Panc1 (cell line): ENCODE measurements around the gene HACD1.

Experiments used
- POLR2AphosphoS5 ChIP-seq: IDR thresholded peaks from 2 replicates; pipeline ENCODE4 v1.6.1; 2012; ENCODE audit warnings: mild to moderate bottlenecking, low read depth, low read length, moderate library complexity
- SIN3A ChIP-seq: IDR thresholded peaks from 2 replicates; pipeline ENCODE4 v1.6.1; 2012; ENCODE audit warnings: low read depth, mild to moderate bottlenecking, low read length, moderate library complexity, borderline replicate concordance; ENCODE audit not compliant: insufficient read depth
- TCF7L2 ChIP-seq: IDR thresholded peaks from 2 replicates; pipeline ENCODE4 v1.6.1; 2011; ENCODE audit warnings: mild to moderate bottlenecking, low read depth, low read length, inconsistent platforms
- TF ChIP-seq, protein P1 (sequence below): fragments of 450-650 bp; IDR thresholded peaks from 2 replicates; pipeline ENCODE4 v1.5.1; 2017; ENCODE audit warnings: mild to moderate bottlenecking
- TF ChIP-seq, protein P2 (sequence below), 2 experiments: IDR thresholded peaks; 2 replicates each; pipeline ENCODE4 v1.6.1; 2011 to 2012; ENCODE audit warnings: low read depth in 2 of 2, control low read depth in 1 of 2, low read length in 1 of 2, mild to moderate bottlenecking in 1 of 2, moderate library complexity in 1 of 2; ENCODE audit not compliant: insufficient read depth in 1 of 2

- TF ChIP-seq TCF7L2 (no peak), POLR2AphosphoS5 (no peak), SIN3A (no peak)
- TF ChIP-seq, protein P1, sequence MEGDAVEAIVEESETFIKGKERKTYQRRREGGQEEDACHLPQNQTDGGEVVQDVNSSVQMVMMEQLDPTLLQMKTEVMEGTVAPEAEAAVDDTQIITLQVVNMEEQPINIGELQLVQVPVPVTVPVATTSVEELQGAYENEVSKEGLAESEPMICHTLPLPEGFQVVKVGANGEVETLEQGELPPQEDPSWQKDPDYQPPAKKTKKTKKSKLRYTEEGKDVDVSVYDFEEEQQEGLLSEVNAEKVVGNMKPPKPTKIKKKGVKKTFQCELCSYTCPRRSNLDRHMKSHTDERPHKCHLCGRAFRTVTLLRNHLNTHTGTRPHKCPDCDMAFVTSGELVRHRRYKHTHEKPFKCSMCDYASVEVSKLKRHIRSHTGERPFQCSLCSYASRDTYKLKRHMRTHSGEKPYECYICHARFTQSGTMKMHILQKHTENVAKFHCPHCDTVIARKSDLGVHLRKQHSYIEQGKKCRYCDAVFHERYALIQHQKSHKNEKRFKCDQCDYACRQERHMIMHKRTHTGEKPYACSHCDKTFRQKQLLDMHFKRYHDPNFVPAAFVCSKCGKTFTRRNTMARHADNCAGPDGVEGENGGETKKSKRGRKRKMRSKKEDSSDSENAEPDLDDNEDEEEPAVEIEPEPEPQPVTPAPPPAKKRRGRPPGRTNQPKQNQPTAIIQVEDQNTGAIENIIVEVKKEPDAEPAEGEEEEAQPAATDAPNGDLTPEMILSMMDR = no peak
- TF ChIP-seq, protein P2, sequence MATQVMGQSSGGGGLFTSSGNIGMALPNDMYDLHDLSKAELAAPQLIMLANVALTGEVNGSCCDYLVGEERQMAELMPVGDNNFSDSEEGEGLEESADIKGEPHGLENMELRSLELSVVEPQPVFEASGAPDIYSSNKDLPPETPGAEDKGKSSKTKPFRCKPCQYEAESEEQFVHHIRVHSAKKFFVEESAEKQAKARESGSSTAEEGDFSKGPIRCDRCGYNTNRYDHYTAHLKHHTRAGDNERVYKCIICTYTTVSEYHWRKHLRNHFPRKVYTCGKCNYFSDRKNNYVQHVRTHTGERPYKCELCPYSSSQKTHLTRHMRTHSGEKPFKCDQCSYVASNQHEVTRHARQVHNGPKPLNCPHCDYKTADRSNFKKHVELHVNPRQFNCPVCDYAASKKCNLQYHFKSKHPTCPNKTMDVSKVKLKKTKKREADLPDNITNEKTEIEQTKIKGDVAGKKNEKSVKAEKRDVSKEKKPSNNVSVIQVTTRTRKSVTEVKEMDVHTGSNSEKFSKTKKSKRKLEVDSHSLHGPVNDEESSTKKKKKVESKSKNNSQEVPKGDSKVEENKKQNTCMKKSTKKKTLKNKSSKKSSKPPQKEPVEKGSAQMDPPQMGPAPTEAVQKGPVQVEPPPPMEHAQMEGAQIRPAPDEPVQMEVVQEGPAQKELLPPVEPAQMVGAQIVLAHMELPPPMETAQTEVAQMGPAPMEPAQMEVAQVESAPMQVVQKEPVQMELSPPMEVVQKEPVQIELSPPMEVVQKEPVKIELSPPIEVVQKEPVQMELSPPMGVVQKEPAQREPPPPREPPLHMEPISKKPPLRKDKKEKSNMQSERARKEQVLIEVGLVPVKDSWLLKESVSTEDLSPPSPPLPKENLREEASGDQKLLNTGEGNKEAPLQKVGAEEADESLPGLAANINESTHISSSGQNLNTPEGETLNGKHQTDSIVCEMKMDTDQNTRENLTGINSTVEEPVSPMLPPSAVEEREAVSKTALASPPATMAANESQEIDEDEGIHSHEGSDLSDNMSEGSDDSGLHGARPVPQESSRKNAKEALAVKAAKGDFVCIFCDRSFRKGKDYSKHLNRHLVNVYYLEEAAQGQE (IDR thresholded peaks at IDR 0.05; ENCODE audit: insufficient read depth in 1 of 2, low read depth in 2 of 2, low read length in 1 of 2) = no peak
These were observed 53.7 kb downstream of the HACD1 start for GRCh38 chr10:17563452-17563851.
